GM21786 (cell line): Measurements from ENCODE around the gene PTPRT.
"Not testable (repeated sequence)": the region's sequence is repeated elsewhere in the genome, so short reads cannot be mapped to it uniquely, and the experiment has no call there.

Source experiments
- ATAC-seq: cut with Tn5 transposase; IDR thresholded peaks from one replicate; pipeline ENCODE4 v1.9.1; 2021; ENCODE audit not compliant: unreplicated experiment

PTPRT gene

DNA sequence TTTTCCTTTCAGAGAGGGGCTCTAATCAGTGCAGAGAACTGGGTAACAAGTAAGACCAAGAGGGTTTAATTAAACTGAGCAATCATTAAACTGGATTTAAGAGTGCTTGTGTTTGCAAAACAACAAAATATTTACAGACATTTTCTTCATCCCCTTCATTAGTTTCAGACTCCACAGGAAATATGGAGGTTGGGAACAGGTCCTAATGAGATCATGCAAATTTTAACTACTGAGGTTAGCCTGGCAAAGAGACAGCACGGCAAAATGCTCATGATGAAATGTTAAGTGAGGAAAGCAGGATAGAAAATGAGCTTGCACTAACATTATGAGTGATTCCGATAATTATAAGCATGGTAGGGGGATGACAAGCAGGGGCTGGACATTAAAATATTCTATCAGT is 268.9 kb downstream of the PTPRT start:
- ATAC-seq: no peak

DNA sequence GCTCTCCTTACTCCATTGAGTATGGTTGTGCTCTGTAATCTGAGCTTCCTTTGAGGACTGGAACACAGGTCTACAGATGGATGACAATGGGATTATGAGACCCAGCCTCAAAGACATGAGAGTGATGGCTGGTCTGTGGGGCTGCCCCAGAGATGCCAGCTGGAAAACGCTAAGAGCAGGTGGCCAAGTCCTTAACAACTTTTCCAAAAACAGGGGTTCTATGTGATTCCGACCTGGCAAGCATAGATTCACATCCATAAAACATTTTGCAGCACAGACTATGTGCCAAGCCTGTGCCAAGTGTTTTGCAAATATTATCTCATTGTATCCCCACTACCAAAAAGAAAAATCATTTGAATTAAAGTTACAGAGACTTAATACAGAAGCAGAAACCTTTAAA is 270.4 kb downstream of the PTPRT start:
- ATAC-seq: no peak

GRCh38 chr20:42915081-42915480 is 274.6 kb downstream of the PTPRT start:
- no peak for ATAC-seq

- ATAC-seq: no peak
Observed at GRCh38 chr20:42914302-42914701, 275.4 kb downstream of the PTPRT start.

- not testable (repeated sequence) for ATAC-seq
Observed at GRCh38 chr20:42910808-42911207, 278.9 kb downstream of the PTPRT start.

GRCh38 chr20:42907730-42908129 is 282.0 kb downstream of the PTPRT start:
- no peak for ATAC-seq

GRCh38 chr20:42906120-42906519 is 283.6 kb downstream of the PTPRT start:
- ATAC-seq: no peak

DNA sequence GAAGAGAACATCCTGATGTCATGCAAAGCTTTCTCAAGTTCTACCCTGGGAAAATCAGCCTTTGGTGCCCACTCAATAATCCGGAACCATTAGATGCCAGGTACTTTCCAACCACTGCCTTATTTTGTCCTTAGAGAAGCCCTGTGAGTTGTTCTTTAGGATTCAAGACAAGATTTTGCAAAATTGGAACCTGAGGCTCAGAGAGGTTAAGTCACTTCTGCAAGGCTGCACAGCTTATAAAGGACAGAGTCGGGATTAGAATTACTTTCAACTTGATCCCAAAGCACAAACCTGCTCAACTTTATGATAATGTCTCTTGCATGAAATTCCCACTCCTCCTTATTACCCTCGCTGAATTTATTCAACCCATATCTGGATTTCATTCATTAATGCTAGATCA is 287.2 kb downstream of the PTPRT start:
- ATAC-seq: no peak

GRCh38 chr20:42901689-42902440 is 287.8 kb downstream of the PTPRT start:
- ATAC-seq: no peak

DNA sequence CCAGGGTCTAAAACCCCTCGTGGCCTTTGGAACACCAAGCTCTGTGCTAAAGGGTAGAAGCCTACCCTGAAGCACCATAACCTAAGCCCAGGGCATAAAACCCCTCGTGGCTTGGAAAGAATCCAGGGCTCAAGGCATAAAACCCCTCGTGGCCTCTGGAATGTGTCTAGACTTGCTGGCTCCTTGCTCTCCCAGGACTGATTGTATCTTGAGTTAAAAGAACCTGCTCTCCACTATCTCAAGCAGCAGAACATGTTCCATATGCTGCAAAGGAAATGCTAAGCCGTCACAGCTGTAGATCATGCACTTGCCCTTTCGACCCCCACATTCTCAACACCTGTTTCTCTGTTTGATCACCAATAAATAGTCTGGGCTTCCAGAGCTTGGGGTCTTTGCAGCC is 288.9 kb downstream of the PTPRT start:
- ATAC-seq: not testable (repeated sequence)

- no peak for ATAC-seq
Observed at GRCh38 chr20:42895020-42895419, 294.7 kb downstream of the PTPRT start.

DNA sequence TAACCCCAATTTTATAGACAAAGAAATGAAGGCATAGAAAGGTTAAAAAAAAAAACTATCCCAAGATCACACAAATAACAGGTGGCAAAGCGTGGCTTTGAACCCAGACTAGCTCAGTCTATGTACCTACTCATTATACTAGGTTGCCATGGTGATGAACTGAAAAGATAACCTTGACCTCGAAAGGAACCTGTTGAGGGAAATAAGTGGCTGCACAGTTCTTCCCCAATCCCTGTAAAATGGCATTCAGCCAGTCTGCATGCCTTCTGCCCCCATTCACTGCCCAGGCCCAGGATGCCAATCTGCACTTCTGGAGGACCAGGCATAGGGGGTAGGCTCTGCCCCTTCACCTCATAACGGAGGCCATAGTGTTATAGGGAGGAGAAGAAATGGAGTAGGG is 295.2 kb downstream of the PTPRT start:
- ATAC-seq: no peak

DNA sequence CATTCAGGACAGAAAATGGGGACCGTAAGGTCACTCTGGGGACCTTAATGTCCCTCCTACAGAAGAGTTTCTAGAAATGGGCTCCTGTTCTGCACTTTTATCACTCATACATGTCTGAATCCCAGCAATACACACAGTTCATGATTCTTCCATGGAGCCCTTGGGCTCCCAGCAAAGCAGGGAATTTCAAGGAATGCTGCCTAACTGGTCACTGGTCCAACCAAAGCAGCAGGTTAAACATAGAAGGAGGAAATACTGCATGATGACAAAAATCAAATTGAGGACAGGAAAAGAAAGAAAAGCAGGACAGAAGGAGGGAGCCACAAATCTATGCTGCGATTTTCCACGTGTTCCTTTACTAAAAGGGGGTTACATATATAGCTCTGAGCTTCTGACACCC is 300.2 kb downstream of the PTPRT start:
- ATAC-seq: no peak

- no peak for ATAC-seq
Observed at GRCh38 chr20:42887281-42887680, 302.4 kb downstream of the PTPRT start.

- no peak for ATAC-seq
Observed at GRCh38 chr20:42886801-42887200, 302.9 kb downstream of the PTPRT start.

- ATAC-seq: no peak
Observed at GRCh38 chr20:42886046-42886445, 303.7 kb downstream of the PTPRT start.

- no peak for ATAC-seq
Observed at GRCh38 chr20:42875581-42875980, 314.1 kb downstream of the PTPRT start.

GRCh38 chr20:42873259-42873658 is 316.4 kb downstream of the PTPRT start:
- no peak for ATAC-seq

DNA sequence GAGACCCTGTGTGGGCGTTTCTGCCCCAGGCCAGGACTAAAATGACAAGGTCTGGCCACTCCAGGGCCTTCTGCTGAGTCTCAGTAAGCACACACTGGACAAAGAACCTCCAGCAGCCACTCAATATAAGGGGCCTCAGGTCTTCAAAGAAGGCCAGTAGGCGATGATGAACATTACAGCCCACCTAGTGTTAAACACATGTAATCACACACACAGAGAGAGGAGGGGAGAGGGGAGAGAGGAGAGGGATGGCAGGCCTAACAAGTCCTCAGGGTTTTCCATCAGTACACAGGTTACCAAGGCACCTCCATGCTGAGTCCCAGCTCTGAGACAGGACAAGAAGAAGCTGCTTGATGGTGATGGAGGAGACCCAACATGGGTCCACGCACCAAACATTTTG is 325.6 kb downstream of the PTPRT start:
- no peak for ATAC-seq

DNA sequence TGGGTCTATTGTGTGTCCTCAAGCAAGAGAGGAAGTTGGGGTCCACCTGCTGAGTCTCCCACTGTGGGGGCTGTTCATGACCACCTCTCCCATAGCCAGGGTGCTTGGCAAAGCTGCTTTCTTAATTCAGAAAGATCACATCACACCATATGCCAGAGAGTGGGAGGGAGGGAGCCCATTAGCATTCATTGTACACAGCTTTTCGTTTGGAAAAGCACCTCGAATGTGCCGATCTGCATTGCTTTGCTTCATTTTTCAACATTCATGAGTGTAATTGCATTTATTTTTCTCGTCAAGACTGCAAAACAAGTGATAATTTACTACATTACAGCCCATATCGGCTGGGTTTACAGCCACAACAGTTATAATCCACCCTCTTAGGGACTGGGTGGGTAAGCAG is 327.3 kb downstream of the PTPRT start:
- no peak for ATAC-seq

DNA sequence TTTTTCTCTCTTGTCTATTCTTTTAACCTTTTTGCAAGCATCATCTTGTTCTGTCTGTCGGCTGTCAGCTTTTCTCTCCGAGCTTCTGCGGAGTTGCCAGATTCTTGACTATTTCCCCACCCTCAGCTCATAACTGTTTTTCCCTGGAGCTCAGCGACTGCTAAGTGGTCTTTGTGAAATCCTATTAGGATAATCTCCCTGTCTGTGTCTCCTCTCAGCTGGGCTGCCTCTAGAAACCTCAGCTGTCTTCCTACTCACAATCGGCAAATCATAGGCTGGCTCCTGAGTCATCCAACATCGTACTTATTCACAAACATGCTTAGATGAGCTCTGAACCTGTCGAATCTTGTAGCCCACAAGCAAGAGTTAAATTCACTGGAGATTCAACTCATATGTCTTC is 332.3 kb downstream of the PTPRT start:
- no peak for ATAC-seq

DNA sequence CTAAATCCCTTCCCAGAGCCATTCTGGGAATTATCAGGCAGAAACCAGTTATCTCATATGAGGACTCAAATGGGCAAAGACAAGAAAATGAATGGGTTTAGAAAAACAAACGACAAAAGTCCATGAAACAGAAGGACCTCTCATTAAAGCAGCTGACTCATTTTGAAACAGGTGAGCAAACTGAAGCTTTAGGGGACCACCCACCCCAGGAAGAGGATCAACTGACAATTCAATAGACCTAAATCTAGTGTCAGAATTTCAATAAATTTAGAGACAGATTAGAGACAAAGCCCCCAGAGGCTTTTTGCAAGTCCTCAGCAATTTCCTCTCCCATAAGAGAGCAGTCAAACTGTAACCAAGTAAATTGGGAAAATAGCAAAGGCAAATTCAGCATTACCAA is 333.8 kb downstream of the PTPRT start:
- ATAC-seq: no peak

GRCh38 chr20:42852691-42853090 is 337.0 kb downstream of the PTPRT start:
- ATAC-seq: no peak
